Panc1 (cell line): ENCODE measurements around the gene UNCX.

ENCODE experiments used
- CTCF ChIP-seq: fragments of 450-650 bp; IDR thresholded peaks from 2 replicates; pipeline ENCODE4 v1.5.1; 2017; ENCODE audit warnings: mild to moderate bottlenecking
- POLR2AphosphoS5 ChIP-seq: IDR thresholded peaks from 2 replicates; pipeline ENCODE4 v1.6.1; 2012; ENCODE audit warnings: mild to moderate bottlenecking, low read depth, low read length, moderate library complexity
- TCF7L2 ChIP-seq: IDR thresholded peaks from 2 replicates; pipeline ENCODE4 v1.6.1; 2011; ENCODE audit warnings: mild to moderate bottlenecking, low read depth, low read length, inconsistent platforms

- TF ChIP-seq POLR2AphosphoS5 (no peak), TCF7L2 (no peak), CTCF (no peak)
Observed at GRCh38 chr7:1264345-1265280, 31.9 kb downstream of the UNCX start.
